ENCODE measurements around the gene GRIK3.

The GRIK3 gene

GRCh38 chr1:36871146-36871971 is 163.0 kb downstream of the GRIK3 start:
- DNase-seq: no peak

GRCh38 chr1:36869826-36870225 is 164.5 kb downstream of the GRIK3 start:
- DNase-seq: no peak

- no peak for DNase-seq
Measured at GRCh38 chr1:36869054-36869453, 165.3 kb downstream of the GRIK3 start.

GRCh38 chr1:36867575-36867974 is 166.7 kb downstream of the GRIK3 start:
- DNase-seq: no peak

GRCh38 chr1:36866169-36866814 is 168.0 kb downstream of the GRIK3 start:
- no peak for DNase-seq

GRCh38 chr1:36865602-36865900 is 168.8 kb downstream of the GRIK3 start:
- DNase-seq: no peak

- DNase-seq: no peak
Measured at GRCh38 chr1:36864823-36865601, 169.3 kb downstream of the GRIK3 start.

- peak; percentile 36 for DNase-seq
Measured at GRCh38 chr1:36864182-36864822, 170.0 kb downstream of the GRIK3 start.

GRCh38 chr1:36863500-36863899 is 170.8 kb downstream of the GRIK3 start:
- DNase-seq: no peak

- no peak for DNase-seq
Measured at GRCh38 chr1:36863061-36863460, 171.3 kb downstream of the GRIK3 start.

- no peak for DNase-seq
Measured at GRCh38 chr1:36861375-36861774, 172.9 kb downstream of the GRIK3 start.

- no peak for DNase-seq
Measured at GRCh38 chr1:36859926-36860325, 174.4 kb downstream of the GRIK3 start.

- DNase-seq: no peak
Measured at GRCh38 chr1:36858981-36859380, 175.3 kb downstream of the GRIK3 start.

- no peak for DNase-seq
Measured at GRCh38 chr1:36858553-36858952, 175.8 kb downstream of the GRIK3 start.

- DNase-seq: no peak
Measured at GRCh38 chr1:36857754-36858153, 176.6 kb downstream of the GRIK3 start.

GRCh38 chr1:36855699-36856494 is 178.4 kb downstream of the GRIK3 start:
- no peak for DNase-seq

- no peak for DNase-seq
Measured at GRCh38 chr1:36853638-36854037, 180.7 kb downstream of the GRIK3 start.

- DNase-seq: no peak
Measured at GRCh38 chr1:36852586-36852985, 181.7 kb downstream of the GRIK3 start.

- no peak for DNase-seq
Measured at GRCh38 chr1:36851595-36851994, 182.7 kb downstream of the GRIK3 start.

- DNase-seq: no peak
Measured at GRCh38 chr1:36851087-36851486, 183.2 kb downstream of the GRIK3 start.

- DNase-seq: no peak
Measured at GRCh38 chr1:36849956-36850355, 184.4 kb downstream of the GRIK3 start.

- no peak for DNase-seq
Measured at GRCh38 chr1:36847761-36848160, 186.6 kb downstream of the GRIK3 start.

GRCh38 chr1:36847186-36847585 is 187.1 kb downstream of the GRIK3 start:
- DNase-seq: no peak

All from NCI-H774 (cell line).